GM18909 (cell line): ENCODE measurements around the gene PIP4P1.

Source experiments
- ATAC-seq: cut with Tn5 transposase; IDR thresholded peaks from one replicate; pipeline ENCODE4 v1.9.1; 2021; ENCODE audit warnings: mild to moderate bottlenecking; ENCODE audit not compliant: unreplicated experiment, poor library complexity

The PIP4P1 gene

DNA sequence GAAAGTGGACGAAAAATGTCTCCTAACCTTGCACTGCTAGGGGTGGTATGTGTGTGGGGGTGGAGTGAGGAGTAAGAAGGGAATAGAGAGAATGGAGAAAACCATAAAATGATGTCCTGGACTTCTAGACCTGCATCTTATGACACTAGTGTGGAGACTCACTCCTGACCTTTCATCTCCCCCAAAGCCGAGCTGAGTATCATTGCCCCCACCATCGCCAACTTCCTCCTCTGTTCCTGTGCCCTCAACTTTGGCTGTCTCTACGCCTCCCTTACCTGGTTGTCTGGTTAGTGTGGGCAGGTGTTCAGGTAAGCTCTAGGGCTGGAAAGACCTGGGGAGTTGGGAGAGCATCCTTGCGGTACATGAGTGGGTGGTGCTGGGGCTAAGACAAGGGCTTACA lies 20.8 kb downstream of the PIP4P1 start:
- ATAC-seq = no peak

DNA sequence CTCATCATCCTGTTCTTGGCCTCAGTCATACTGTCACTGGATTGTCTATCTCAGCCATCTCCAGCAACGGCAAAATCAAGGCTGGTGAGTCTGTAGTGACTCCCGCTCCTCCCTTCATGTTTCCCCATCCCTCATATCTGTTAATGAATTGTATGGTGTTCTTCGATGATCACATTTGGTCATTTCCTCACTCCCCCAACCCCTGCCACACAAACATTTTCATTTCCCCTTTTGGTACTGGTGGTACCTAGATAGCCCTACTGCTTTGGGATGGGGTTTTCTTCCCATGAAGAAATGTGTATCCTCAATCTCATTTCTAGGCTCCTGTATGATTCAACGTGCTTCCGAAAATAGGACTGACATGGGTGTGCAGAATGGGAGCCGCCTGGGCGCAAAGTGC lies 22.6 kb downstream of the PIP4P1 start:
- ATAC-seq = no peak

GRCh38 chr14:20436363-20436755 lies 24.9 kb downstream of the PIP4P1 start:
- no peak for ATAC-seq

DNA sequence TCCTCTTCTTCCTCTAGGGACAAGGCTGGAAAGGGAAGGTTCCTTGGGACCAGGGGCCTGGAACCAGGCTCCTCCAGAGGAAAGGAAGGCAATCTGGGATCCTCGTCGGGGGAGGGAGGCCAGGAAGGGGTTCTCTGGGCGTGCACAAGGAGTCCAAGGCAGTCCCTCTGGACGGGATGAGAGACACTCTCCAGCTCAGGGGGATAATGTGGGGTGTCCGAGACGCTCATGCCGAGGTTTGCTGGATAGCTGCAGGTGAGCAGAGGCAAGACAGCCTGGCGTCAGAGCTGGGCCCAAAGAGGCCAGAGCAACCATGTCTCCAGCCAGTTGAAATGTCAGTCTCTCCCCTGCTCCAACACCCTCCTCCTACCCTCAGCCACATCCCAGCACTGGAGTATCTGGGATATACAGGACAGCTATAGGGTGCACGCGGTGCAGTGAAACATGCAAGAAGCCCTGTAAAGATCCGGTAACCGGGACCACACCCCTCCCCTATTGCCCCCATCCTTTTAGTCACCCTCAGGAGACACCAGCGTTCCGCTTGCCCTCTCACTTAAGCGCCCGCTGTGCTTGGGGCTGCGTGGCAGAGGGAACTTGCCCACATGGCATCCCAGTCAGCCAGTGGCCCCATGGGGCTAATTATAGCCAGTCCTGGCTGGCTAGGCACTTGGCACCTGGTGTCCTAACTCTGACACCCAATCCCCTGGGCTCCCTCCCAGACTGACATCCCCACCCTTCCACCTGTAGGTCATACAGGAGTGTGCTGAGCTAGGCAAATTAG lies 25.5 kb downstream of the PIP4P1 start, which contains the start of gene KLHL33:
Gene KLHL33, minus strand, starts transcription at position 585 of the 781 bp plus-strand sequence. Its CDS starts 355 bp downstream, at position 230.
- no peak for ATAC-seq

DNA sequence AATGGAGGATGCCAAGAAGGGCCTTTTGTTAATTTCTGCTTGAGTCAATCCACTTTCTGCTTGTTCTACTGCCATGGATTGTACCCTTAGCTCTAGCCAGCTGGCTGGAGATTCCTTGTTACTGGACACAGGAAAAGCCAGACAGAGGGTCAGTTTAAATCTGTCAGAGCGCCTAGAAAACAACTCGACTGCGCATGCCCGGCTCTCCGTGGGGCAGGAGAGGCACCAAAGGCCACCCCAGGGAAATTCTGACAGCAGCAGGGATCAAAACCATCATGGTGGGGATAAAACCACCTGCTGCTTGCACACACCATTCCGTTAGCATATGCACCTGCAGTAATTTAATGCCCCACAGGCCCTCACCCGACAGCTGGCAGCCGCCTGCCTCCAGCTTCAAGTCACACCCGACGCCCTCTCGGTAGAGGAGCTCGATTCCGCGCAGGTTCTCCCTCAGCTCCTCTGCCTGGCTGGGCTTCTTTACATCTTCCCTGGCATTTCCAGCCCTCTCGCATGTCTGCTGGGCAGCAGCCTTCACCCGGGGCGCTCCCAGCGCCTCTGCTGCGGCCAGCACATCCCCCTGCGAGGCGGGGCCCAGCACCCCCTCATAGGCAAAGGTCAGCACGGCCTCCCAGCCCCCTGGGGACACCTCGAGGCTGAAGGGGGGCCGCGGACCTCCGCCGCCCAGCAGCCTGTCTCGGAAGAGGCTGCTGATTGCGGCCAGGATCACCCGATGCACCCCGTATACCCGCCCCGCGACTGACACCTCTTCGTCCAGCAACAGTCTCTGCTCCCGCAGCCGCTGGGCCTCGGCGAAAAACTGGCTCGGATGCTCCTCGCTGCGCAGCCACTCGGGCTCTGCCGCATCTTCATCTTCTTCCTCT lies 26.3 kb downstream of the PIP4P1 start:
- ATAC-seq = no peak

DNA sequence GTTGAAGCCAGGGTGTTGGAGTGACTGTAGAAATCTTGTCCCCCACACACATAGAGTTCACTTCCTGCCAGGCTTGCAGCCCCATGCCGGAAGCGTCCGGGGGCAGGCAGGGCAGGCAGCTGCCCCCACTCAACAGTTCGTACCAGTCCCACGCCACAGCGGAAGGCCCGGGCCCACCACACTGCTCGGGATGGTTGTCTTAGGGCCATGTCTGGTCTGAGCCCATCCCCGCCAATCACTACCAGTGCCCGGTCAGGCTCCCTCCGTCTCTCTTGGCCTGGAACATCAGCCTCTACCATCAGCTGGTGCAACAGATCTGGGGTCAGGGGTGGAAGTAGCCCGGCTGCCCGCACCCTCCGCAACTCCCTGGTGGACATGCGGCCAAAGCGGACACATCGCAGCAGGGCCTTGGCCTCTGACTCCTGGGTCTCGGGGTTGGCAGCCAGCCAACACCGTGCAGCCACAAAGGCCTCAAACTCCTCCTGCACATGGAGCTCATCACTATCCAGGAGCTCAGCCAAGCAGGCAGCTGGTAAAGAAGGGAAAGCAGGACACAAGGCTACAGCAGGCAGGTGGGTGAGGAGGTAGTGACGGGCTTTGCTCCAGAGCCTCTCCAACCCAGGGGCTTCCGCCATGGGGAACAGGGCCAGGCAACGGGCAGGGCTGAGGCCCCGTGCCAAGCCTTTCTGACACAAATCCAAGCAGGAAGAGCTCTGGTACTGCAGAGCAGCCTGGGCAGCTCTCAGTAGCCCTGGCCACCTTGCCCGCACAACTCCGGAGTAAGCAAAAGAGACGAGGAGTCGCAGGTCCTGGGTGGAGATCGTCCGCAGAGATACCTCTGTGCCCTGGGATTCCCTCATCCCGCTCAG lies 31.2 kb downstream of the PIP4P1 start:
- no peak for ATAC-seq

DNA sequence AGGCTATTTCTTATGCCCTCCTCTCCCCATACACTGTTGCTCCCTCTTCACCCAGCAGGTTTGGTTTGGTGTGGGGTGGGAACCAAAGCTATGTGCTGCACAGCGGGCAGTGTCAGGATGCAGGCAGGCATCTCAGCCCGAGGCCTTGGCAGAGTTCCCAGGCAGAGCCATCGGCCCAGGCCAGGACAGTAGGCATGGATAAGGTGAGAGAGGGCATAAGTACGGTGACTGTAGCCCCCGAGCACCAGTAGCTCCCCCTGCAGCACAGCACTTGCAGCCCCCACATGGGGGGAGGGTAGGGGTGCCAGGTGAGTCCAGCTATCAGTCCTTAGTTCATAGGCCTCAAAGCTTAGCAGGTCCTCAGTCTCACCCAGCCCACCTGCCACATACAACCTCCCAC lies 32.4 kb downstream of the PIP4P1 start:
- no peak for ATAC-seq

GRCh38 chr14:20428010-20428365 lies 33.2 kb downstream of the PIP4P1 start:
- peak; percentile 36 for ATAC-seq

- peak; percentile 79 for ATAC-seq
Observed at GRCh38 chr14:20427231-20428009, 33.8 kb downstream of the PIP4P1 start.

GRCh38 chr14:20424851-20425250 lies 36.4 kb downstream of the PIP4P1 start:
- no peak for ATAC-seq

- no peak for ATAC-seq
Observed at GRCh38 chr14:20422886-20423285, 38.3 kb downstream of the PIP4P1 start.

DNA sequence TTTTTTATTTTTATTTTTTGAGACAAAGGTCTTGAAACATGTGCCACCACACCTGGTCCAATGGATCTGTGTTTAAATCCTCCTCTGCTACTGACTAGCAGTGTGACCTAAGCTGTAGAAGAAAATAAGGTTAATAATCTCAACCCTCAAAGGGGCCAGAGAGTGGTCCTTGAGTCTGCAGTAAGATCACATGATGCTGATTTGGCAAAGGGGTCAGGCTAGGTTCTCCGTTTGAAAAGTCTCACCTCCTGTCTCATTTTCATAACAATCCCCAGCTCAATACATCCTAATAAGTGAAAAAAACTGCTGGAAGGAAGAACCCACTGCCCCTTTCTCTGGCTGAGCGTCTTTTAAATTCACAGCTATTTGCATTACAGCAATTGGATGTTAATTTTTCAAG lies 40.0 kb downstream of the PIP4P1 start:
- no peak for ATAC-seq

DNA sequence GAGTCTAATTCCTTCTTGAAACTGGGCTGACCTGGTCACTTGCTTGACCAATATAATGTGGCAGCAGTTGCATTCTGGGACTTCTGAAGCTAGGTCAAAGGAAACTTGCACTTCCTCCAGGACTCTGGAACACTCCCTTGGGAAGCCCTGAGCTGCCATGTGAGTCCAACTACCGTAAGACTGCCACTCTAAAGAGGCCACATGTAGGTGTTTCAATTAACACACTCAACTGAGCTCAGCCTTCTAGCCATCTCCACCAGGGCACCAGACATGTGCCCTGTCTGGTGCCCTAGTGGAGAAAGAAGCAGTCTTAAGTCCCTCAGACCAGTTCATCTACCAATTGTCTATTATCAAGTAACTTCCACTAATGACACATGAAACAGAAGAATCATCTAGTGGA lies 41.8 kb downstream of the PIP4P1 start:
- ATAC-seq = no peak

GRCh38 chr14:20418501-20418909 lies 42.7 kb downstream of the PIP4P1 start:
- no peak for ATAC-seq

GRCh38 chr14:20417250-20418186 lies 43.7 kb downstream of the PIP4P1 start:
- no peak for ATAC-seq

DNA sequence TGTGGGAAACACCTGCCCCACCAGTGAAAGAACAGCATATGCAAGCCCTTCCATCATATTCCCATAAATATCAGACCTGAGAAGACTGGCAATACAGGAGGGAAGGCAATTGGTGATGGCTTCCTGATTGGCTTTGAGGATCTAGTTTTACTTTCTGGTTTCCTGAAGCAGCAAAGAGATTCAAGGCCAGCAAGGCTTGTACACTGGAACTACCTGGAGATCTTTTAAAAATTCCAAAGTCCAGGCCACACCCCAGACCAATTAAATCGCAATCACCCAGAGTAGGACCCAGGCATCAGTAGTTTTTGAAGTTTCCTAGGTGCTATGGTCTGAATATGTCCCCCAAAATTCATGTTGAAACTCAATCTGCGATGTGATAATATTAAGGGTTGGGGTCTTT lies 45.0 kb downstream of the PIP4P1 start:
- ATAC-seq = no peak

DNA sequence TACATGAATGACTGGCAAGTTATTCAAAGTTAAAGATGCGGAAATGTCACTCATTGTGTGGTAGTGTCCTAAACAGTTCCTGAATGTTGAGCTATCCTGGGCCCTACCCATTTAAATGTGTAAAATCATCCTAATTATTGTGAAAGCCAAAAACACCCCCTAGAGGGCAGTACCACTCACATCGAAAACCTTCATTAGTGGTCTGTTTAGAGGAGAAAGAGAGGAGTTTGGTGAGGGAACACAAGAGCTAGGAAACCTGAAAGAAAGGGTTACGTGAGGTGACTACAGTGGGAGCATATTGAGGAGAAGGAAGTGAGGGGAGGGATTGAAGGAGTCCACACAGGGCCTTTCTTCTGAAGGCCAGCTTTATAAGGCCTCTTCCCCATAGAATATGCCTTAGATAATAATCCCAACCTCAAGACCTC lies 45.4 kb downstream of the PIP4P1 start:
- peak; percentile 39 for ATAC-seq

- ATAC-seq = peak; percentile 48
Observed at GRCh38 chr14:20413744-20414082, 47.5 kb downstream of the PIP4P1 start.
